Breast epithelium (tissue), 3 donors: ENCODE data around the gene TMEM250.

Source experiments
- CTCF ChIP-seq, 3 donors: fragments of 450-650 bp; IDR thresholded peaks; one replicate each; pipeline ENCODE4 v1.5.1; 2016 to 2017; ENCODE audit warnings: antibody characterized with exemption in 3 of 3, mild to moderate bottlenecking in 3 of 3, moderate library complexity in 3 of 3
- POLR2A ChIP-seq: fragments of 450-650 bp; IDR thresholded peaks from one replicate; pipeline ENCODE4 v1.6.1; 2016; ENCODE audit warnings: antibody characterized with exemption, mild to moderate bottlenecking, moderate library complexity
- POLR2AphosphoS5 ChIP-seq, 3 donors: sonication (generic); formaldehyde crosslinking; IDR thresholded peaks; one replicate each; pipeline ENCODE4 v1.6.1; 2017; ENCODE audit warnings: antibody characterized with exemption in 3 of 3

GRCh38 chr9:136160995-136161610, 42.4 kb upstream of the TMEM250 start:
- no peak for TF ChIP-seq CTCF (IDR thresholded peaks at IDR 0.05)
- TF ChIP-seq POLR2AphosphoS5 (IDR thresholded peaks at IDR 0.05): no peak
- TF ChIP-seq POLR2A: no peak
